Subcutaneous adipose tissue (tissue), 4 donors: ENCODE data around the gene SCN9A. TPM values are rescaled to one million over a fixed set of nuclear protein-coding genes. Genes with fewer than 3 reads are reported as not detected.

ENCODE experiments used
- total RNA-seq, 4 donors: library from RNA; depleted of rRNA; stranded (reverse); fragments of >200 nt; gene quantifications; one replicate each; pipeline ENCODE4 v1.1.0, GENCODE V29; 2016
- TF ChIP-seq, protein P1 (sequence below): fragments of 450-650 bp; IDR thresholded peaks from one replicate; pipeline ENCODE4 v1.5.1; 2016; ENCODE audit warnings: low read depth, mild to moderate bottlenecking, control low read depth, antibody characterized with exemption, moderate library complexity

Gene SCN9A
- total RNA-seq, 4 donors from 2014 or later = 8.1 to 18.9 (median 14.9) TPM

DNA sequence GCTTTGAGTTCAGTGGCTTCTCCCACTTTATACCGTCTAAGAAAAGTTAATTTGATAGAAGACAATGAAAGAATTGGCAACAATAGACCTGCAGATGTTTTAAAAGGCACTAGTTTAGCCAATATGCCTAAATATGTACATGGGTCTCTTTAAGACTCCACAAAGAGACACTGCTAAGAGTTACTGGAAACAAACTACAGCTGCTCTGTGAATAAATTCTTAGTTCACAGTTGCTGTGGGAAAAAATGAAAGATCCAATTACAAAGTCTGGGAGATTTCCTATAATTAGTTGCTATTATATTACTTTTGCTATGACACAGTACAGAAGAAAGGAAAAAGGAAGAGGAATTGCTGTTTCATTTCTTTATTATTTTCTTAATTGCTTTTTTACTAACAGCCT lies 34.3 kb downstream of the SCN9A start:
- TF ChIP-seq, protein P1, sequence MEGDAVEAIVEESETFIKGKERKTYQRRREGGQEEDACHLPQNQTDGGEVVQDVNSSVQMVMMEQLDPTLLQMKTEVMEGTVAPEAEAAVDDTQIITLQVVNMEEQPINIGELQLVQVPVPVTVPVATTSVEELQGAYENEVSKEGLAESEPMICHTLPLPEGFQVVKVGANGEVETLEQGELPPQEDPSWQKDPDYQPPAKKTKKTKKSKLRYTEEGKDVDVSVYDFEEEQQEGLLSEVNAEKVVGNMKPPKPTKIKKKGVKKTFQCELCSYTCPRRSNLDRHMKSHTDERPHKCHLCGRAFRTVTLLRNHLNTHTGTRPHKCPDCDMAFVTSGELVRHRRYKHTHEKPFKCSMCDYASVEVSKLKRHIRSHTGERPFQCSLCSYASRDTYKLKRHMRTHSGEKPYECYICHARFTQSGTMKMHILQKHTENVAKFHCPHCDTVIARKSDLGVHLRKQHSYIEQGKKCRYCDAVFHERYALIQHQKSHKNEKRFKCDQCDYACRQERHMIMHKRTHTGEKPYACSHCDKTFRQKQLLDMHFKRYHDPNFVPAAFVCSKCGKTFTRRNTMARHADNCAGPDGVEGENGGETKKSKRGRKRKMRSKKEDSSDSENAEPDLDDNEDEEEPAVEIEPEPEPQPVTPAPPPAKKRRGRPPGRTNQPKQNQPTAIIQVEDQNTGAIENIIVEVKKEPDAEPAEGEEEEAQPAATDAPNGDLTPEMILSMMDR = no peak

DNA sequence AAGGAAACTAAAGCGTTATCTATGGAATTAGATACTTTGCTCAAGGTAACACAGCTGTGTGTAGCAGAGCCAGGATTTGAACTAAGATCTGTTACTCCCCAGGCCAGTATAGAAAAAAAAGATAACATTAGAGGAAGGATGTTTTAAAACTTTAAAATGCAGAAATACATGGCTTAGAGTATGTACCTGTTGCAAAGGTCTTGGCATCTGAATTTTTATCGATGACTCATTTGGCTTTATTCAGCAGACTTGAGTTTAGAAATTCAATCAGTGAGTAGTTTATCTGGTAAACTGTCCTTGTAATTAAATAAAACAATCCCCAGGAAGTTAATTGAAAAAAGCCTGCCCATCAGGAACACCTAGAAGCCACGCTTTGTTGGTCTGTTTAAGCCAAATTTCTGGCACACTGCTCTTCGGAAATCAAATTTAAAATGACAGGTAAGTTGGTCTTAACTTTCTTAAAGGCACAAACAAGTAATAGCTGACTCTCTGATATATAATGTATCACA lies 36.9 kb downstream of the SCN9A start:
- TF ChIP-seq, protein P1 = no peak

DNA sequence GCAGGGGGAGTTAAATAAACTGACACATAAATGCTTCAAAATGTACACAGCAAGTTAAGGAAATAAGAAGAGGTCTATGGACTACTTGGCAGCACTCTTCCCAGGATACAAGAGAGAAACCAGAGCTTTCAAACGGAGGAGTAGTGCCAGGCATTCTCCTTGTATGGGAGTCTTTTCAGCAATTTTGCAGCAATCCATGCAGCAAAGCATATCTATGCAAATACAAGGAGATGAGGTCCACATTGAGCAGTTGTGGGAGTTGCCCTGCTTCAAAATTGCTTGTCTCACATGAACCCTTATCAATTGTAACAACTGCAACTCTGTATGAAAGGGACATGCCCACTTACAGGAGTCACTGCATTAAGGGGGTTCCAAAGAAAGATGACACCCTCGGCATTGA lies 37.8 kb downstream of the SCN9A start:
- TF ChIP-seq, protein P1 = no peak

DNA sequence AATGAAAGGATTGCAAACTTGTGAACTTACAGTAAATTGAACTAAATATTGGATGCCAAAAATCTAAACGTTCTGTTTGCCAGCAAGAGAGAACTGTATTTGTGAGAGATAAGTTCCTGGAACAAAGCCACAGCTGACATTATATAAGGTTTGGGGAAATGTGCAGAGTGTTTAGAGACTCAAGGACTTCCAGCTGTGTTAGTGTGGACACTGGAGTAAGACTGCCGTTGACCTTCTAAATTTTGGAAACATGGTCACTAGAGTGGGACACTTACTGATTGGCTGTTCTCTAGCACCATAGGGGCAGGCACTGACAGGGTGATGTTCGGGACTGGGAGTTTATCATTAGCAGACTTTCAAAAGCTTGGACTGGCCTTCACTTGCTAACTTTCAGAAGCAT lies 40.5 kb downstream of the SCN9A start:
- TF ChIP-seq, protein P1 = no peak

DNA sequence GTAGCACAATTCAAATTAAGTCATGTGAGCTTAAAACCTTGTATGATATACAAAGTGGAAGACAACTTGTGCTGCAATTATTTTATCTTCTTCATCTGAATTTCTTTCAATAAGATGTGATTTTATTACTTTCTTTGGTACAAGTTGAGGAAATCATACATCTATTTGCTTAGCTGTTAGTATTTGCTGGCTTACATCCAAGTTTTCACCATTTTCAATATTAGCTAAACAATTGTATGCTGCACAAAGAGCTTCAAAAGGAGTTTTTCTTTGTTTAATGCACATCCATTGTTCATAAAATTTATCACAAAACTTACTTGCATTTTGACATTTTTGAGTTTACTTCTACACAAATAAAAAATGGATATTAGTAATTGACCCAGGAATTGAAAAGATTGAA lies 40.9 kb downstream of the SCN9A start:
- TF ChIP-seq, protein P1 = no peak

DNA sequence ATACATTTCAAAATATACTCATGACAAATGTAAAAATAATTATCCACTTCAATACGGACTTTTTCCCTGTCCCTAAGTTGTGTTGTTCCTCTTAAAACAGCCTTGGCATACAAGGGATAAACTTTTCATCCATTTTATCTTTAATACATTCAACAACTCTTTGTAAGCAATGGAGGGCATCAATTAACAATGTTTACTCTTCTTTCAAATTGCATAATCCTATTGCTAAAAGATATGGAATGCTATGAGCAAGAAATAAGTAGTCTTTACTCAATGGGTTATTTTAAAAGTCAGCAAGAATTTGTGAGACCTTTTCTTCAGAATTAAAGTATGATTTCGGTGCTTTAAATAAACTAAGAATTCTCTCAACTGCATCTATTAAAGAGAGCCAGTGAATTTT lies 41.9 kb downstream of the SCN9A start:
- TF ChIP-seq, protein P1 = no peak

DNA sequence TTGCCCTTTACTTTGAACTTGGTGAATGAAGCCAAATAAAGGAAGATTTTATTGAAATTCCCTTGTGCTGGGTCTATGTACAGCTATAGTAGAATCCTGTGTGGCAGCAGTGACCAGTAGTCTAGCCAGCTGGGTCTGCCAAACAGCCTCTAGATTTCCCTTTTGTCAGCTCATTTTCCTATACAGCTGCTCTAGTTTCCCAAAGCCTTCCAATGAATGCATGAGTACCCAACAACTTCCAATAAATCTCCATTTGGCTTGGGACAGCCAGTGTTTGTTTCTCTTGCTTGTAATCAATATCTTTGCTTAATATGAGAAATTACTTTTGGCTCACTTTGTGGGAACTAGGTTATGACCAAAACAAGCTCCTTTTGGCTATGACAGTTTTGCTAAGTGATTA lies 43.6 kb downstream of the SCN9A start:
- TF ChIP-seq, protein P1 = no peak

DNA sequence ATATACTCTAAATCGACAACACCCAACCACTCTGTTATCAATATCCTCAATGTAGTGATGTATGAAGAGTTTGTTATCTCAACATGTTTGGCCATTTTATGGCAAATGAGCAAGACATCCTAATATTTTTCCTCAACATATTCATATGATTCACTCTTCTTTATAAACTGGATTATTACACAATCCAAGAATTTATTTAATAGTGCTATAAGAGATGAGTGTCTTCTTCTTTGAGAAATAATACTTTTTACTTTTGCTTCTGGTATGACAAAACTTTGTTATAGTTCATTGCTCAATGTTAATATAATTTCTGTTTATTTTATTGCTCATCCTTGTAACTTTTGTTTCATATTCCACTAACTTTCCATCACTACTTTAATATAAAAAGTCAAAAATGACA lies 44.3 kb downstream of the SCN9A start:
- TF ChIP-seq, protein P1 = no peak
